HG03025 (cell line): Measurements from ENCODE around the gene PHYHD1.
"Not testable (repeated sequence)": the region's sequence is repeated elsewhere in the genome, so short reads cannot be mapped to it uniquely, and the experiment has no call there.

ENCODE experiments used
- ATAC-seq: cut with Tn5 transposase; IDR thresholded peaks from one replicate; pipeline ENCODE4 v1.9.1; 2021; ENCODE audit warnings: mild to moderate bottlenecking, moderate library complexity; ENCODE audit not compliant: unreplicated experiment, low FRiP score

Gene PHYHD1

GRCh38 chr9:128947527-128948301 lies 26.9 kb downstream of the PHYHD1 start, which contains the start of the genes DOLK and NUP188:
Gene DOLK, minus strand, starts transcription at chr9:128947603. Its CDS starts 300 bp downstream, at chr9:128947303.
Gene NUP188, plus strand, starts transcription at chr9:128947699. Its CDS starts 21 bp downstream, at chr9:128947720.
- ATAC-seq: peak; percentile 70

DNA sequence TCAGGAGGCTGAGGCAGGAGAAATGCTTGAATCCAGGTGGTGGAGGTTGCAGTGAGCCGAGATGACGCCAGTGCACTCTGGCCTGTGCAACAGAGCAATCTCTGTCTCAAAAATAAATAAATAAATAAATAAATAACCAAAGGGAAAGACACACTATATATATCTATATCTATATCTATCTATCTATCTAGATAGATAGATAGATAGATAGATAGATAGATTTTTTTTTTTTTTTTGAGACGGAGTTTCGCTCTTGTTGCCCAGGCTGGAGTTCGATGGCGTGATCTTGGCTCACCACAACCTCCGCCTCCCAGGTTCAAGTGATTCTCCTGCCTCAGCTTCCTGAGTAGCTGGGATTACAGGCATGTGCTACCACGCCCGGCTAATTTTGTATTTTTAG lies 40.6 kb downstream of the PHYHD1 start:
- not testable (repeated sequence) for ATAC-seq

DNA sequence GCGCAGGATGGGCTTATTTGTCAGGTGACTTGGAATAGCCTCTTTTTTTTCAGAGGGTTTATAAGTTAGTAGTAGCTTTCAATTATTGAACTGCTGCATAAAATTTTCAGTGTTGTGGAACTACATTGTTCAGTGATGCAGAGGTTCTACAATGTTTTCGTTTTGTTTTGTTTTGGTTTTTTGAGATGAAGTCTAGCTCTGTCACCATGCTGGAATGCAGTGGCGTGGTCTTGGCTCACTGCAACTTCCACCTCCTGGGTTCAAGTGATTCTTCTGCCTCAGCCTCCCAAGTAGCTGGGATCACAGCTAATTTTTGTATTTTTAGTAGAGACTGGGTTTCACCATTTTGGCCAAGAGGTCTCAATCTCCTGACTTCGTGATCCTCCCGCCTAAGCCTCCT lies 48.7 kb downstream of the PHYHD1 start:
- ATAC-seq: no peak

DNA sequence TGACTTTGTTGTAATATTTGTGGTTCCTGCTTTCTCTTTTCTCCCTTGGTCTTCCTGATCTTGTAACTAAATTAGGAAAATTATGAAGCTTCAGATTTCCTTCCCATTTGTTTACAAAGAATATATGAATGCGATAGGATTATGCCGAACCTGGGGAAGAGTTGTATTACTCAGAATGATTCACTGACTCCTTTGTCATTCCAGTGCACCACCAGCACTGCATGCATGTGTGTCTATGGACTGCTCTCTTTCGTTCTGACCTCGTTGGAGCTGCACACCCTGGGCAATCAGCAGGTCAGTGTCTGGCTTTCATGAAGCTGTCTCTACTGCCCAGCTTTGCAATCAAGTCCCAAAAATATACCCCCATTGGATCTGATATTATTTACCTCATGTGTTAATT lies 52.2 kb downstream of the PHYHD1 start:
- no peak for ATAC-seq

DNA sequence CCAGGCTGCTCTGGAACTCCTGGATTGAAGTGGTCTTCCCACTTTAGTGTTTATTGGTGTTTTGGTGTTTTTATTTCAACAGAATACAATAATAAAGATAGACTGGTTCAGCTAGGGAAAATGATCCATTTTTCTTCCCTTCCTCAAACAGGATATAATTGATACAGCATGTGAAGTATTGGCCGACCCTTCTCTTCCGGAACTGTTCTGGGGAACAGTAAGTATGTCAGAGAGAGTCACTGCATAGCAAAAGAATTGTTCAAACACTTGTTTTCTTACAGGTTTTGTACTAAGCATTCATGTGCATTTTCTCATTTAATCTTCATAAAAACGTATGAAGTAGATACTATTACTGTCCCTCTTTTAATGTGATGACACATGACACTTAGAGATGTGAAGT lies 58.3 kb downstream of the PHYHD1 start:
- no peak for ATAC-seq

DNA sequence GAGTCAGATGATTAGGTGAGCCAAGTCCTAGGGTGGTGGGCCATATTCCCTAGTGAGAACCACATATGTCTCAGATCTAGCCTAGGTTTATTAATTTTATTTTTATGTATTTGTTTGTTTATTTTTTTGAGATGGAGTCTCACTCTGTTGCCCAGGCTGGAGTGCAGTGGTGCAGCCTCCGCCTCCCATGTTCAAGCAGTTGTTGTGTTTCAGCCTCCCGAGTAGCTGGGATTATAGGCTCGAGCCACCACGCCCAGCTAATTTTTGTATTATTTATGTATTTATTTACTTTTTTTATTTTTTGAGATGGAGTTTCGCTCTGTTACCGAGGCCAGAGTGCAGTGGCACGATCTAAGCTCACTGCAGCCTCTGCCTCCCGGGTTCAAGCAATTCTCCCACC lies 62.8 kb downstream of the PHYHD1 start:
- no peak for ATAC-seq

DNA sequence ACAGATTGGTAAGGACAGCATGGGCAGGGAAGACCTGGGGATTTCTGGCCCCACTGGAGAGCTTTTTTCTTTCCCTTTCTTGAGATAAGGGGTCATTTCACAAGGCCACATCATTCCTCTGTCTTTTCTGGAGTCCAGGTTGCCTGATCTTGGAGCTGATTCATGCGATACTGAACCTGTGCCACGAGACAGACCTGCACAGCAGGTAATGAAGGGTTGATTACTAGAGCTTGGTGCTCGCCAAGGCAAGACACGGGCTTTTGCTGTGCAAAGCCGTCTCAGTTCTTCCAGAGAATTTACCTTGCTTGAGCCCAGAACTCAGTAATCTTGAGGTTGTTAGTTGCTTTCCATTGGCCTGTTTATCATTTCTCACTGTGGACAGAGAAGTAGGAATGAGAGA lies 65.9 kb downstream of the PHYHD1 start:
- ATAC-seq: no peak

- ATAC-seq: no peak
Observed at GRCh38 chr9:128987805-128988204, 67.0 kb downstream of the PHYHD1 start.
